PC-3 (cell line): ENCODE results near the gene POLR3F. TPM values are rescaled to one million over a fixed set of nuclear protein-coding genes. Genes with fewer than 3 reads are reported as not detected.
A peak's percentile ranks its signal among the peaks of the same experiment; 100 is the strongest.

Experiments
- ATAC-seq: fragments of 200-7000 bp; cut with Tn5 transposase; 2 replicates; pipeline ENCODE4 v1.9.1; 2020; ENCODE audit warnings: mild to moderate bottlenecking, moderate library complexity
- BruUV-seq: library from RNA; stranded (reverse); fragments of 400-500 nt; replicated peaks from 2 replicates; lab custom pipeline; 2021; lab: Mats Ljungman, UMichigan
- CTCF ChIA-PET: fragments of 300-600 bp; sonication (Branson Sonifier 250); formaldehyde crosslinking; loops from one replicate; lab custom pipeline; 2022; ENCODE audit warnings: antibody characterized with exemption; lab: Charles Lee
- POLR2A ChIA-PET: fragments of 300-600 bp; sonication (Branson Sonifier 250); formaldehyde crosslinking; loops from one replicate; lab custom pipeline; 2022; ENCODE audit warnings: antibody characterized with exemption; ENCODE audit not compliant: unreplicated experiment; lab: Charles Lee
- DNase-seq: peaks from one replicate; pipeline ENCODE4 v3.0.0-alpha.2; 2015
- H2AFZ ChIP-seq: fragments of 300-600 bp; sonication (generic); 2 replicates; pipeline ENCODE4 v1.6.0; 2016; ENCODE audit warnings: antibody characterized with exemption, low read length
- H3F3A ChIP-seq: fragments of 300-600 bp; sonication (generic); one replicate; pipeline ENCODE4 v1.6.0; 2017; ENCODE audit warnings: antibody characterized with exemption, low read length, control low read depth, mild to moderate bottlenecking; ENCODE audit not compliant: unreplicated experiment
- H3K27ac ChIP-seq: fragments of 300-600 bp; sonication (generic); 2 replicates; pipeline ENCODE4 v1.5.1; 2016; ENCODE audit warnings: mild to moderate bottlenecking, low read length
- H3K27me3 ChIP-seq: fragments of 300-600 bp; sonication (generic); 2 replicates; pipeline ENCODE4 v1.6.1; 2016; ENCODE audit warnings: low read length, mixed read lengths
- H3K36me3 ChIP-seq: fragments of 300-600 bp; sonication (generic); 2 replicates; pipeline ENCODE4 v1.6.1; 2016; ENCODE audit warnings: low read depth, mixed run types, low read length, mixed read lengths
- H3K4me1 ChIP-seq: fragments of 300-600 bp; sonication (generic); 2 replicates; pipeline ENCODE4 v1.5.1; 2016; ENCODE audit warnings: low read length; ENCODE audit not compliant: insufficient read depth
- H3K4me2 ChIP-seq: fragments of 300-600 bp; sonication (generic); 2 replicates; pipeline ENCODE4 v1.6.0; 2016; ENCODE audit warnings: low read length
- H3K4me3 ChIP-seq: fragments of 300-600 bp; sonication (generic); 2 replicates; pipeline ENCODE4 v1.5.1; 2016; ENCODE audit warnings: mild to moderate bottlenecking, low read length, mixed read lengths
- H3K79me2 ChIP-seq: fragments of 300-600 bp; sonication (generic); 2 replicates; pipeline ENCODE4 v1.6.1; 2017; ENCODE audit warnings: low read length, mixed read lengths
- H3K9ac ChIP-seq: fragments of 300-600 bp; sonication (generic); 2 replicates; pipeline ENCODE4 v1.6.0; 2016; ENCODE audit warnings: mild to moderate bottlenecking, low read length
- H3K9me2 ChIP-seq: fragments of 300-600 bp; sonication (generic); replicated peaks from 2 replicates; pipeline ENCODE4 v1.6.1; 2016; ENCODE audit warnings: mixed run types, low read length, mixed read lengths
- H3K9me3 ChIP-seq: fragments of 300-600 bp; sonication (generic); 2 replicates; pipeline ENCODE4 v1.6.1; 2016; ENCODE audit warnings: low read length, mixed read lengths
- H4K20me1 ChIP-seq: fragments of 300-600 bp; sonication (generic); 2 replicates; pipeline ENCODE4 v1.6.1; 2016; ENCODE audit warnings: low read length, mixed read lengths
- EZH2 ChIP-seq: fragments of 300-600 bp; sonication (generic); IDR thresholded peaks from one replicate; pipeline ENCODE4 v1.6.1; 2017; ENCODE audit warnings: antibody characterized with exemption, mild to moderate bottlenecking, low read length; ENCODE audit not compliant: unreplicated experiment
- EZH2phosphoT487 ChIP-seq: fragments of 300-600 bp; sonication (generic); IDR thresholded peaks from 2 replicates; pipeline ENCODE4 v1.6.1; 2018; ENCODE audit warnings: mild to moderate bottlenecking, antibody characterized with exemption, low read length, borderline replicate concordance
- intact Hi-C: fragments of 100-400 bp; cut with micrococcal nuclease; formaldehyde crosslinking; loops from 2 replicates; pipeline ENCODE4 v1.9.0; 2023
- total RNA-seq: library from RNA; depleted of rRNA; stranded (reverse); fragments of >200 nt; gene quantifications from 2 replicates; pipeline ENCODE4 v1.2.3, GENCODE V29; 2014
- TF ChIP-seq, protein P1 (sequence below): fragments of 300-600 bp; sonication (generic); conservative IDR thresholded peaks from 2 replicates; pipeline ENCODE4 v1.5.1; 2017; ENCODE audit warnings: antibody characterized with exemption, low read depth, mild to moderate bottlenecking, low read length

POLR3F gene
- total RNA-seq, 1 experiment from 2014 or later: 28.2 TPM

DNA sequence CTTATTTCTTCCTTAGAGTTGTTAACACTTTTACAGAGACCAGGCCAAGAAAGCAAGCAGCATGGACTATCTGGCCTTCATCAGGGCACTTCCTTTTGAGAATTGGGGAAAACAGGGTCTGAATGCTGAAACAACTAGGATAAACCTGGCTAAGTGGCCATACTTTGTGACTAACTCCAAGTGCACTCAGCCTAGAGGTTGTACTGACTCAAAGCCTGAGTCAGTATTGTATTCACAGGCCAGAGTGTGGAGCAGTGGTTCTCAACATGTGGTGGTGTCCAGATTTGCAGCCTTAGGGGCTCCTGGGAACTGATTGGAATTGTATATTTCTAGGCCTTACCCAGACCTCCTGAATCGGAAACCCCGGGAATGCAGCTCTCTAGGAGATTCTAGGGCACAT lies 60.6 kb downstream of the POLR3F start:
- intact Hi-C loops: no loop called here
- peaks cover 31% of the 10 kb centered on the region for H3K4me1 ChIP-seq
- H3K9me2 ChIP-seq: no peaks in the 10 kb centered on the region
- peaks cover 73% of the 10 kb centered on the region for H3K36me3 ChIP-seq
- peak overlapping the region; percentile 52 for H3K27ac ChIP-seq
- H3F3A ChIP-seq: no peaks in the 10 kb centered on the region
- peak; percentile 44; the same call in 1 of the 2 replicates for ATAC-seq
- no peak for TF ChIP-seq EZH2
- TF ChIP-seq, protein P1, sequence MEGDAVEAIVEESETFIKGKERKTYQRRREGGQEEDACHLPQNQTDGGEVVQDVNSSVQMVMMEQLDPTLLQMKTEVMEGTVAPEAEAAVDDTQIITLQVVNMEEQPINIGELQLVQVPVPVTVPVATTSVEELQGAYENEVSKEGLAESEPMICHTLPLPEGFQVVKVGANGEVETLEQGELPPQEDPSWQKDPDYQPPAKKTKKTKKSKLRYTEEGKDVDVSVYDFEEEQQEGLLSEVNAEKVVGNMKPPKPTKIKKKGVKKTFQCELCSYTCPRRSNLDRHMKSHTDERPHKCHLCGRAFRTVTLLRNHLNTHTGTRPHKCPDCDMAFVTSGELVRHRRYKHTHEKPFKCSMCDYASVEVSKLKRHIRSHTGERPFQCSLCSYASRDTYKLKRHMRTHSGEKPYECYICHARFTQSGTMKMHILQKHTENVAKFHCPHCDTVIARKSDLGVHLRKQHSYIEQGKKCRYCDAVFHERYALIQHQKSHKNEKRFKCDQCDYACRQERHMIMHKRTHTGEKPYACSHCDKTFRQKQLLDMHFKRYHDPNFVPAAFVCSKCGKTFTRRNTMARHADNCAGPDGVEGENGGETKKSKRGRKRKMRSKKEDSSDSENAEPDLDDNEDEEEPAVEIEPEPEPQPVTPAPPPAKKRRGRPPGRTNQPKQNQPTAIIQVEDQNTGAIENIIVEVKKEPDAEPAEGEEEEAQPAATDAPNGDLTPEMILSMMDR: no peak
- no peak for TF ChIP-seq EZH2phosphoT487
- POLR2A ChIA-PET: no interaction called here
- DNase-seq: peak; percentile 73
- BruUV-seq: no TSS peak
- H3K4me3 ChIP-seq: no peak overlapping the region
- H3K4me2 ChIP-seq: no peak overlapping the region
- no peaks in the 10 kb centered on the region for H3K27me3 ChIP-seq
- H3K9ac ChIP-seq: 0 out of 2 replicates have a peak overlapping the region, but pooled peaks have one; percentile 6
- H3K79me2 ChIP-seq: no peaks in the 10 kb centered on the region
- H2AFZ ChIP-seq: no peak overlapping the region
- CTCF ChIA-PET: no interaction called here
- H3K9me3 ChIP-seq: no peaks in the 10 kb centered on the region
- H4K20me1 ChIP-seq: no peaks in the 10 kb centered on the region

DNA sequence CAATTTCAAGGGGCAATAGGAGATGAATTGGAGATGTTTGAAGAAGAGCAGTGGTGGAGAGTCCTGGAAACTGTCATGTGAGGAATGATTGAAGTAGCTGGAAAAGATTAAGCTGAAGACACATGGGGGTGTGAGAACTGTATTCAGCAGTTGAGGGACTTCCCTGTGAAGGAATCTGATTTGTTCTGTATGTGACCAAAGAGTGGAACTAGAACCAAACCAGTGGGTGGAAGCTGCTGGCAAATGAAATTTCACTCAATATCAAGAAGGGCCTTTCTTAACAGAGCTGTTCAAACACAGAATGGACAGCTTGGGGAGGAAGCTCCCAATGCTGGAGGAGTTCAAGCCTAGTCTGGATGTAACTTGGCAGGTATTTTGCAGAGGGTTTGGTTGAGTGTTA lies 61.9 kb downstream of the POLR3F start:
- intact Hi-C loops: no loop called here
- peaks cover 27% of the 10 kb centered on the region for H3K4me1 ChIP-seq
- H3K4me3 ChIP-seq: no peak overlapping the region
- no peaks in the 10 kb centered on the region for H3F3A ChIP-seq
- no TSS peak for BruUV-seq
- ATAC-seq: no peak
- H3K4me2 ChIP-seq: no peak overlapping the region
- H3K36me3 ChIP-seq: peaks cover 84% of the 10 kb centered on the region
- TF ChIP-seq, protein P1: no peak
- TF ChIP-seq EZH2phosphoT487 (no peak), EZH2 (no peak)
- no peak overlapping the region for H2AFZ ChIP-seq
- no peaks in the 10 kb centered on the region for H3K79me2 ChIP-seq
- no peaks in the 10 kb centered on the region for H3K27me3 ChIP-seq
- no peaks in the 10 kb centered on the region for H3K9me2 ChIP-seq
- no peaks in the 10 kb centered on the region for H4K20me1 ChIP-seq
- DNase-seq: no peak
- no peak overlapping the region for H3K9ac ChIP-seq
- no peak overlapping the region for H3K27ac ChIP-seq
- H3K9me3 ChIP-seq: no peaks in the 10 kb centered on the region
- POLR2A ChIA-PET: no interaction called here
- CTCF ChIA-PET: no interaction called here

DNA sequence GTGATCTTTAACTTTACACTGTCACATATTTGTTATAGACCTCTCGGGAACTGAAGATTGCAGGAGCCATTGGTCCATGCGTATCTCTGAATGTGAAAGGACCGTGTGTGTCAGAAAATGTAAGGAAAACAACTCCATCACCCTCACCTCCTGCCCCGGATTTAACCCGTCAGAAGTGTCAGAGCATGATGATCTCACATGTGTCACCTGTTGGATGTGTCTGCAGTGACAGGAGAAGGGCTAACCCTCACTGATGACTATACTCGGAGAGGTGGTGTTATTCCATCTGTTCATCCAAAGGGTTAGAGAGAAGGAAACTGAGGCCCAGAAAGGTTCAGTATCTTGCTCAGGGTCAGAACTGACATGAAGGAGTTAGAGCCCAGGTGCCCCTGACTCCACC lies 65.4 kb downstream of the POLR3F start:
- no peaks in the 10 kb centered on the region for H3F3A ChIP-seq
- H3K9ac ChIP-seq: no peak overlapping the region
- no peak overlapping the region for H2AFZ ChIP-seq
- no TSS peak for BruUV-seq
- DNase-seq (no peak), ATAC-seq (no peak)
- no peak for TF ChIP-seq EZH2phosphoT487
- TF ChIP-seq EZH2: no peak
- TF ChIP-seq, protein P1: no peak
- intact Hi-C loops: no loop called here
- H3K4me3 ChIP-seq: no peak overlapping the region
- H3K4me1 ChIP-seq: peaks cover 7% of the 10 kb centered on the region
- no peaks in the 10 kb centered on the region for H3K79me2 ChIP-seq
- no peaks in the 10 kb centered on the region for H3K9me3 ChIP-seq
- no peaks in the 10 kb centered on the region for H3K27me3 ChIP-seq
- POLR2A ChIA-PET: no interaction called here
- H3K27ac ChIP-seq: no peak overlapping the region
- no peak overlapping the region for H3K4me2 ChIP-seq
- CTCF ChIA-PET: no interaction called here
- H3K36me3 ChIP-seq: peaks cover 72% of the 10 kb centered on the region
- H4K20me1 ChIP-seq: no peaks in the 10 kb centered on the region
- no peaks in the 10 kb centered on the region for H3K9me2 ChIP-seq
